Spleen (tissue), 11 donors: ENCODE data around the gene L2HGDH. TPM values are rescaled to one million over a fixed set of nuclear protein-coding genes. Genes with fewer than 3 reads are reported as not detected.

Source experiments
- DNase-seq: peaks from one replicate; pipeline ENCODE4 v3.0.0-alpha.2; 2020
- H3K27ac ChIP-seq, 8 donors: fragments of 200-600 bp; sonication (generic) in 7 of 8; 1 replicate in 4 of 8; 2 replicates in 4 of 8; pipeline versions ENCODE4 v1.5.0 to v1.8.0; 2016 to 2021; ENCODE audit warnings: inconsistent platforms in 4 of 8, mild to moderate bottlenecking in 4 of 8, moderate library complexity in 1 of 8
- H3K27me3 ChIP-seq, 7 donors: fragments of 200-600 bp; sonication (generic) in 6 of 7; replicated peaks in 1 of 7; 1 replicate in 4 of 7; 2 replicates in 3 of 7; pipeline versions ENCODE4 v1.5.0 to v1.8.0; 2016 to 2021; ENCODE audit warnings: inconsistent platforms in 3 of 7, mild to moderate bottlenecking in 1 of 7
- H3K36me3 ChIP-seq, 6 donors: fragments of 200-600 bp; sonication (generic) in 5 of 6; 1 replicate in 4 of 6; 2 replicates in 2 of 6; pipeline versions ENCODE4 v1.5.0 to v1.8.0; 2016 to 2021; ENCODE audit warnings: inconsistent platforms in 2 of 6
- H3K4me1 ChIP-seq, 6 donors: fragments of 200-600 bp; sonication (generic) in 5 of 6; 1 replicate in 3 of 6; 2 replicates in 3 of 6; pipeline versions ENCODE4 v1.5.0 to v1.8.0; 2016 to 2021; ENCODE audit warnings: inconsistent platforms in 3 of 6
- H3K4me3 ChIP-seq, 8 donors: fragments of 200-600 bp; sonication (generic) in 7 of 8; 1 replicate in 4 of 8; 2 replicates in 4 of 8; pipeline versions ENCODE4 v1.5.0 to v1.8.0; 2016 to 2021; ENCODE audit warnings: inconsistent platforms in 4 of 8, mild to moderate bottlenecking in 4 of 8, moderate library complexity in 2 of 8
- H3K9me3 ChIP-seq, 8 donors: fragments of 200-600 bp; sonication (generic) in 7 of 8; 1 replicate in 4 of 8; 2 replicates in 4 of 8; pipeline versions ENCODE4 v1.5.0 to v1.8.0; 2016 to 2021; ENCODE audit warnings: inconsistent platforms in 4 of 8
- POLR2A ChIP-seq, 3 donors: fragments of 450-650 bp; IDR thresholded peaks; one replicate each; pipeline ENCODE4 v1.5.1; 2017; ENCODE audit warnings: antibody characterized with exemption in 3 of 3, mild to moderate bottlenecking in 1 of 3
- POLR2AphosphoS5 ChIP-seq, 3 donors: sonication (generic); formaldehyde crosslinking; IDR thresholded peaks; one replicate each; pipeline ENCODE4 v1.5.1; 2017; ENCODE audit warnings: antibody characterized with exemption in 3 of 3
- whole genome bisulfite sequencing, 5 donors: extraction: QIAGEN DNeasy Blood & Tissue Kit in 3 of 5; methylation state at CpG; one replicate each; pipeline versions ENCODE4 v1.1.5 to v1.1.7; 2013 to 2018; 5-methylcytosine and 5-hydroxymethylcytosine counted together
- intact Hi-C: fragments of 100-400 bp; cut with DNase I; formaldehyde crosslinking; loops from one replicate; pipeline ENCODE4 v1.15.0; 2023; ENCODE audit warnings: low total_unique reads
- polyA plus RNA-seq, 3 donors: library from polyadenylated mRNA; stranded (reverse); fragments of 200-250 nt; gene quantifications; one replicate each; pipeline ENCODE4 v1.2.1, GENCODE V29; 2013
- total RNA-seq, 7 donors: library from RNA; depleted of rRNA in 3 of 7; stranded (reverse); fragments of >200 nt in 3 of 7; fragmentation: NEBNext Ultra II Directional in 4 of 7; extraction: Animal tissue kit (Norgen Biotek cat#: 25700) in 4 of 7; gene quantifications; one replicate each; pipeline versions ENCODE4 v1.1.0 to v1.2.1, GENCODE V29; 2016 to 2021
- TF ChIP-seq, protein P1 (sequence below), 11 experiments: fragments of 200-600 bp in 7 of 11; fragments of 450-650 bp in 4 of 11; sonication (generic) in 4 of 11; IDR thresholded peaks in 8 of 11; conservative IDR thresholded peaks in 3 of 11; 1 replicate in 7 of 11; 2 replicates in 4 of 11; pipeline versions ENCODE4 v1.4.0 to v1.8.0; 2016 to 2021; ENCODE audit warnings: antibody characterized with exemption in 11 of 11, inconsistent platforms in 4 of 11, mild to moderate bottlenecking in 1 of 11
- donor health status: healthy with polysubstance abuse.
- donor health status: DM: no; HTN: no; CAD: no; lungs with moderate emphysema.
- donor health status: DM: no; HTN: no; CAD: no.
- donor health status: Bipolar disorder and iron deficiency.
- donor health status: healthy.
- donor health status: DM: no; HTN: no; CAD: no.
- donor health status: DM: yes; HTN: yes; CAD: no.

The L2HGDH gene
- total and polyA plus RNA-seq, 10 donors = 0.72 to 4.9 (median 3.3) TPM

DNA sequence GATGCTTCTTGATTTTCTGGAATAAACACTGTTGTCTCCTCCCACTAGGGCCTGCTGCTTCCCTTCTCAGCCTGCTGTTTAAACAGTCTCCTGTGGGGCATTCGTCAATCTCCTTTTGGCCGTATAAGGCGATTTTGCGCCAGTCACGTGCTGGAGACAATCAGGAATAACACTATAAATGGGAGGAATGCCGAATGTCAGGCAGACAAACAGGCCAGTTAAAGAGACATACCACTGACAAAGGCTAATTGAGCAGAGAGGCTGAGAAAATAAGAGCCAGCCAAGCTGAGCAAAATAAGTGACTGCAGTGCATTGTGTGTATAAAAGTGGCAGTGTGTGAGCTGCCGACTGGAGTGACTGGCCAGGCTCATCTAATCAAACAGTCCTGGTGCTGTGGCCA lies 23.4 kb upstream of the L2HGDH start:
- Histone ChIP-seq H3K4me1 (peaks cover 13 to 31% (median 19%) of the 10 kb centered on the region in 6 donors), H3K27me3 (no peaks in the 10 kb centered on the region), H3K4me3 (no peak overlapping the region), H3K27ac (peak overlapping the region; percentile 37 to 88 (median 80)), H3K36me3 (peaks cover 0 to 68% (median 20%) of the 10 kb centered on the region in 6 donors), H3K9me3 (no peaks in the 10 kb centered on the region)
- WGBS, 5 donors = 57 to 69% (median 64%) methylated on average over 7 of the region's 7 CpGs
- TF ChIP-seq POLR2A (IDR thresholded peaks at IDR 0.05) (no peak), POLR2AphosphoS5 (IDR thresholded peaks at IDR 0.05) (peak in 1 of 3 donors; percentile 59)
- TF ChIP-seq, protein P1, sequence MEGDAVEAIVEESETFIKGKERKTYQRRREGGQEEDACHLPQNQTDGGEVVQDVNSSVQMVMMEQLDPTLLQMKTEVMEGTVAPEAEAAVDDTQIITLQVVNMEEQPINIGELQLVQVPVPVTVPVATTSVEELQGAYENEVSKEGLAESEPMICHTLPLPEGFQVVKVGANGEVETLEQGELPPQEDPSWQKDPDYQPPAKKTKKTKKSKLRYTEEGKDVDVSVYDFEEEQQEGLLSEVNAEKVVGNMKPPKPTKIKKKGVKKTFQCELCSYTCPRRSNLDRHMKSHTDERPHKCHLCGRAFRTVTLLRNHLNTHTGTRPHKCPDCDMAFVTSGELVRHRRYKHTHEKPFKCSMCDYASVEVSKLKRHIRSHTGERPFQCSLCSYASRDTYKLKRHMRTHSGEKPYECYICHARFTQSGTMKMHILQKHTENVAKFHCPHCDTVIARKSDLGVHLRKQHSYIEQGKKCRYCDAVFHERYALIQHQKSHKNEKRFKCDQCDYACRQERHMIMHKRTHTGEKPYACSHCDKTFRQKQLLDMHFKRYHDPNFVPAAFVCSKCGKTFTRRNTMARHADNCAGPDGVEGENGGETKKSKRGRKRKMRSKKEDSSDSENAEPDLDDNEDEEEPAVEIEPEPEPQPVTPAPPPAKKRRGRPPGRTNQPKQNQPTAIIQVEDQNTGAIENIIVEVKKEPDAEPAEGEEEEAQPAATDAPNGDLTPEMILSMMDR (IDR thresholded peaks at IDR 0.05 in 8 of 11, conservative IDR thresholded peaks at IDR 0.05 in 3 of 11) = peak in 1 of 11 experiments; percentile 23
- DNase-seq = no peak
- intact Hi-C loops = loop anchor here (10.0 kb wide), 1 partner anchor 59 kb away; the partner anchor contains the start of gene CDKL1

DNA sequence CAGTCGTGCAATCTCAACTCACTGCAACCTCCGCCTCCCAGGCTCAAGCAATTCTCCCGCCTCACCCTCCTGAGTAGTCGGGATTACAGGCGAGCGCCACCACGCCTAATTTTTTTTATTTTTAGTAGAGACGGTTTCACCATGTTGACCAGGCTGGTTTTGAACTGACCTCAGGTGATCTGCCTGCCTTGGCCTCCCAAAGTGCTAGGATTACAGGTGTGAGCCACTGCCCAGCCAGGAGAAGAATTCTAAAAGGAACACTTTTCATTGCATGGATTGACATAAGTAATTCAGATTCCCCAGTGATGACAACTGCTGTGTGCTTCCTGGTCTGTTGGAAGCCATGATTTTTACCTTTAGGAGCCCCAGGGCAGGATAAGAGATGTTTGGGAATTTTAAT lies 22.2 kb upstream of the L2HGDH start:
- no peaks in the 10 kb centered on the region for H3K27me3 ChIP-seq
- H3K4me3 ChIP-seq = no peak overlapping the region
- no peak for TF ChIP-seq POLR2AphosphoS5 (IDR thresholded peaks at IDR 0.05)
- no peak for TF ChIP-seq POLR2A (IDR thresholded peaks at IDR 0.05)
- TF ChIP-seq, protein P1 (IDR thresholded peaks at IDR 0.05 in 8 of 11, conservative IDR thresholded peaks at IDR 0.05 in 3 of 11) = no peak
- peaks cover 2 to 71% (median 19%) of the 10 kb centered on the region in 6 donors for H3K36me3 ChIP-seq
- intact Hi-C loops = loop anchor here (10.0 kb wide), 1 partner anchor 61 kb away; the partner anchor contains the start of gene CDKL1
- no peak for DNase-seq
- 96 to 99% (median 96%) methylated on average over 8 of the region's 8 CpGs for WGBS, 5 donors
- H3K4me1 ChIP-seq = peaks cover 13 to 40% (median 19%) of the 10 kb centered on the region in 6 donors
- H3K27ac ChIP-seq = peak overlapping the region; percentile 11 to 88 (median 79)
- no peaks in the 10 kb centered on the region for H3K9me3 ChIP-seq

DNA sequence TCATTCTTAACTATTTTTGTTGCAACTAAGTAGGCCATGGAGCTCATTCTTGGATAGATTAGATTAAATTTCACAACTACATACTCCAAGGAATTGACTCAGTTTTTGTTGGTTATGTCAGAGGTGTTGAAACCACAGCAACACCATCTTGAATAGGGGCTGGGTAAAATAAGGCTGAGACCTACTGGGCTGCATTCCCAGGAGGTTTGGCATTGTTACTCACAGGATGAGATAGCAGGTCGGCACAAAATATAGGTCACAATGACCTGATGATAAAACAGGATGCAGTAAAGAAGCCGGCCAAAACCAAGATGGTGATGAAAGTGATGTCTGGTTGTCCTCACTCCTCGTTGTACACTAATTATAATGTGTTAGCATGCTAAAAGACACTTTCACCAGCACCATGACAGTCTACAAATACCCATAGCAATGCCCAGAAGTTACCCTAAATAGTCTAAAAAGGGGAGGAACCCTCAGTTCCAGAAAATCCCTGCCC lies 21.0 kb upstream of the L2HGDH start:
- 57 to 68% (median 64%) methylated on average over 3 of the region's 3 CpGs for WGBS, 5 donors
- Histone ChIP-seq H3K36me3 (peaks cover 2 to 70% (median 19%) of the 10 kb centered on the region in 6 donors), H3K4me1 (peaks cover 13 to 42% (median 19%) of the 10 kb centered on the region in 6 donors), H3K27me3 (no peaks in the 10 kb centered on the region), H3K27ac (peak overlapping the region in 1 of 8 donors; percentile 22), H3K4me3 (no peak overlapping the region), H3K9me3 (no peaks in the 10 kb centered on the region)
- no peak for DNase-seq
- intact Hi-C loops = loop anchor here (10.0 kb wide), 1 partner anchor 62 kb away; the partner anchor contains the start of gene CDKL1
- no peak for TF ChIP-seq POLR2AphosphoS5 (IDR thresholded peaks at IDR 0.05)

DNA sequence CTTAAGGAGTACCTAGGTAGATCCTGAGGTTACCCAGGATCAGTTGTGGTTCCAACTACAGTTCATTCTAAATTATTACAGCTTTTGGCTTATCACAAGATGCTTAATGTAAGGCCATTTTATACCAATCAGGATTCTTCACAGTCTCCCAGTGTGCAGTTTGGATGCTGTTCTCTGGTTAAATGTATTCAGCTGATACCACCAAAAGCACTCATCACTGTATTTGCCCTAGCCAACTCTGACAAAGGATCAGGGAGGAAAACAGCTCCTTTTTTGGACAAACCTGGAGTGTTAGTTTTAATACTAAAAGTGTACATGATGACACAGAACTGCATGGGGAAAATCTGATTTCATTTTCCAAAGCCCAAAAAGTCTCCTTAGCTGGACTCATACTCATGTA lies 19.6 kb upstream of the L2HGDH start:
- H3K9me3 ChIP-seq = no peaks in the 10 kb centered on the region
- no peak overlapping the region for H3K27ac ChIP-seq
- peaks cover 2 to 73% (median 24%) of the 10 kb centered on the region in 6 donors for H3K36me3 ChIP-seq
- TF ChIP-seq POLR2AphosphoS5 (IDR thresholded peaks at IDR 0.05) (no peak), POLR2A (IDR thresholded peaks at IDR 0.05) (no peak)
- TF ChIP-seq, protein P1 (IDR thresholded peaks at IDR 0.05 in 8 of 11, conservative IDR thresholded peaks at IDR 0.05 in 3 of 11) = no peak
- H3K27me3 ChIP-seq = no peaks in the 10 kb centered on the region
- no peak overlapping the region for H3K4me3 ChIP-seq
- intact Hi-C loops = loop anchor here (10.0 kb wide), 1 partner anchor 63 kb away; the partner anchor contains the start of gene CDKL1
- DNase-seq = no peak
- H3K4me1 ChIP-seq = peaks cover 13 to 36% (median 14%) of the 10 kb centered on the region in 6 donors
